ENCODE results near the gene LYPD6B.

GRCh38 chr2:149226790-149227189, 188.3 kb downstream of the LYPD6B start:
- TF ChIP-seq CTCF (IDR thresholded peaks at IDR 0.05 in 8 of 11, conservative IDR thresholded peaks at IDR 0.05 in 3 of 11) (no peak), POLR2A (IDR thresholded peaks at IDR 0.05) (no peak), POLR2AphosphoS5 (IDR thresholded peaks at IDR 0.05) (no peak)

All from spleen (tissue), 7 donors.